Fibroblast of pulmonary artery (primary cell): ENCODE results near the gene CYS1.
A peak's percentile ranks its signal among the peaks of the same experiment; 100 is the strongest.

Experiments used
- DNase-seq: peaks from one replicate; pipeline ENCODE4 v3.0.0-alpha.2; 2010; ENCODE audit warnings: low read depth
- H3K4me3 ChIP-seq: replicated peaks from 2 replicates; pipeline ENCODE4 v1.5.1; 2011; ENCODE audit warnings: low read depth, mild to moderate bottlenecking, control low read depth, low read length, moderate library complexity
- TF ChIP-seq, protein P1 (sequence below): IDR thresholded peaks from 2 replicates; pipeline ENCODE4 v1.5.1; 2011; ENCODE audit warnings: mild to moderate bottlenecking, control low read depth, low read length, inconsistent platforms; ENCODE audit errors: missing control alignments

CYS1 gene

DNA sequence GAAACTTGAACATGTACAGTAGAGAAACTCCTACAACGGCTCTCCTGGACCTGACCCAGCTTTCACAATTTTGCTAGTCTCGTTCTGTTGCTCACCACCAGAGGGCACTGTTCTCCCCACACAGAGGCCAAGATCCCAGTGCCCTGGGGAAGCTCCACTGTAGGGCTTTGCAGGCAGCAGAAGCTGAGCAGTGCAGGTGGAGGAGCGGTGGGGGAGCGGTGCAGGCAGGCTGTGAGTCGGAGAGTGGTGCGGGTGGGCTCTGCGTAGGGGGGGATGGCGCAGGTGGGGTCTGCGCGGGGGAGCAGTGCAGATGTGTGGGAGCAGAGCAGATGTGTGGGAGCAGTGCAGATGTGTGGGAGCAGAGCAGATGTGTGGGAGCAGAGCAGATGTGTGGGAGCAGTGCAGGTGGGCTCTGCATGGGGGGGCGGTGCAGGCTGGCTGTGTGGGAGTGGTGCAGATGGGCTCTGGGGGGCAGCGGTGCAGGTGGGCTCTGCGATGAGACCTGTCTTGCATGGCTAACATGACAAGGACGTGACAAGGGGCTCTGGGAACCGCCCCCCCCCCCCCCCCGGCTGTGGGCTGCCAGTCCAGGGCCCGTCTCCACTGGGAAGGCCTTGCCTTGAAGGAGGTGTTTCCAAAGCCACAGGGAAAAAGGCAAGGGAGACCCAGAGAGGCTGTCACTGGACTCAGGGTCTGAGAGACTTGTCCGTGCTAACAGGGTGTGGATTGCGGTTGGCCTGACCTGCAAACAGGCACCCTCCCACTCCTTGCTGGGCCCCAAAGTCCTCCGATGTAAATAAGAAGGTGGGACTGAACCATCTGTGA is 7.3 kb downstream of the CYS1 start:
- DNase-seq: peak; percentile 91
- TF ChIP-seq, protein P1, sequence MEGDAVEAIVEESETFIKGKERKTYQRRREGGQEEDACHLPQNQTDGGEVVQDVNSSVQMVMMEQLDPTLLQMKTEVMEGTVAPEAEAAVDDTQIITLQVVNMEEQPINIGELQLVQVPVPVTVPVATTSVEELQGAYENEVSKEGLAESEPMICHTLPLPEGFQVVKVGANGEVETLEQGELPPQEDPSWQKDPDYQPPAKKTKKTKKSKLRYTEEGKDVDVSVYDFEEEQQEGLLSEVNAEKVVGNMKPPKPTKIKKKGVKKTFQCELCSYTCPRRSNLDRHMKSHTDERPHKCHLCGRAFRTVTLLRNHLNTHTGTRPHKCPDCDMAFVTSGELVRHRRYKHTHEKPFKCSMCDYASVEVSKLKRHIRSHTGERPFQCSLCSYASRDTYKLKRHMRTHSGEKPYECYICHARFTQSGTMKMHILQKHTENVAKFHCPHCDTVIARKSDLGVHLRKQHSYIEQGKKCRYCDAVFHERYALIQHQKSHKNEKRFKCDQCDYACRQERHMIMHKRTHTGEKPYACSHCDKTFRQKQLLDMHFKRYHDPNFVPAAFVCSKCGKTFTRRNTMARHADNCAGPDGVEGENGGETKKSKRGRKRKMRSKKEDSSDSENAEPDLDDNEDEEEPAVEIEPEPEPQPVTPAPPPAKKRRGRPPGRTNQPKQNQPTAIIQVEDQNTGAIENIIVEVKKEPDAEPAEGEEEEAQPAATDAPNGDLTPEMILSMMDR: peak; percentile 93
- no peak overlapping the region for H3K4me3 ChIP-seq

DNA sequence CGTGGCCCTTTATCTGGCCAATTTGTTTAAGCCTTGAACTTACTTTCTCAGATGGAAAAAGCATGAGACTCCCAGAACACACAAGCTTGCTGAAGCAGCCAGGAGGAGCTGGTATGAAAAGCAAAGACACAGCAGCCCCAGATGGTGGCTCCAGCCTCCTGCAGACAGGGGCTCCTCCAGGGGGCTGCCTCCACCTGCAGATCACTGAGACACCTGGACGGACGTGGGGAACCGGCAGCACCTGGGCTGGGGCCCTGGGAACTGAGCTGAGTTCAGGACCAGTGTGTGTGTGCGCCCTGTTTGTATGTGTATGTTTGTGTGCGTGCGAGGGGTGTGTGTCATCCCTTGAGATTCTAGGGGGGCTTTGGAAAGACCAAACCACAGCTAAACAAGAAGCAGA is 8.6 kb downstream of the CYS1 start:
- TF ChIP-seq, protein P1: no peak
- DNase-seq: no peak
- H3K4me3 ChIP-seq: no peak overlapping the region

DNA sequence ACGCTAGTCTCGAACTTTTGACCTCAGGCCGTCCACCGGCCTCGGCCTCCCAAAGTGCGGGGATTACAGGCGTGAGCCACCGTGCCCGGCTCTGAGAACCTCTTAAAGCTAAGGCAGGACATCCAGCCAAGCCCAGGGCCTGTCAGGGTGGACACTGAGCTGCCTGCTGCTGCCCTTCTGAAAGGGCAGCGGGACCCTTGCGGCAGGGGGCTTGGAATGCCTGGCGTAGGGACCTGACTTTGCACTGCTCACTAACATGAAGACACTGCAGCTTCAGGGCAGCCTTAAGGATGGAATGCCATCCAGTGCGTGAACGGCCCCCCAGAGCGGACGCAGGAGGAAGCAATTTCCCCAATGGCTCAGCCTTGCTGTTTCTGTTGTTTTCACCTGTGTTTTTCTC is 9.0 kb downstream of the CYS1 start:
- TF ChIP-seq, protein P1: no peak
- no peak overlapping the region for H3K4me3 ChIP-seq
- no peak for DNase-seq

DNA sequence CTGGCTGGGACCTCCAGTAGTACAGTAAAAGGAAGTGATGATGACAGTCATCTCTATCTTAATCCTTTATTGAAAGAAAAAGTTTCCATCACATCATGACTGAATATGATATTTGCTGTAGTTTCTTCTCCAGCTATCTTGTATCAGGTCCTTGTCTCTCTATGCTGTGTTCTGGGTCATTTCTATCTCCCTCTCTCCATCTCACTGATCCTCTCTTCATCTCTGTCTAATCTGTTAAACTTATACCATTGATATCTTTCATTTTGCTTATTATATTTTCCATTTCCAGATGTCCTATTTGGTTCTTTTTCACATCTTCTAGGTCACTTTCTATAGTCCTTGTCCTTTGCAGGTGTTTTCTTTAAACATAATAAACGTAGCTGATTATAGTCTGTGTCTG is 12.3 kb downstream of the CYS1 start:
- no peak overlapping the region for H3K4me3 ChIP-seq

DNA sequence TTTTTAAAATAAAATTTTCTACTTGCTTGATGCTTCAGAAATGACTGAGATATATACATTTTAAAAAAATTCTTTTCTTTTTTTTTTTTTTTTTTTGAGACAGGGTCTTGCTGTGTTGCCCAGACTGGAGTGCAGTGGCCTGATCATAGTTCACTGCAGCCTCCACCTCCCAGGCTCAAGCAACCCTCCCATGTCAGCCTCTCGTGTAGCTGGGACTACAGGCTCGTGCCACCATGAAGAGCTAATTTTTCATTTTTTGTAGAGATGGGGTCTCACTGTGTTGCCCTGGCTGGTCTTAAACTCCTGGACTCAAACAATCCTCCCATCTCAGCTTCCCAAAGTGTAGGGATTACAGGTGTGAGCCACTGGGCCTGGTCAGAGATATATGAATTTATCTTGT is 12.9 kb downstream of the CYS1 start:
- TF ChIP-seq, protein P1: no peak
- H3K4me3 ChIP-seq: no peak overlapping the region
- no peak for DNase-seq

More for the DNA sequence above, 12.3 kb downstream of the CYS1 start:
- TF ChIP-seq, protein P1: no peak
- DNase-seq: no peak

DNA sequence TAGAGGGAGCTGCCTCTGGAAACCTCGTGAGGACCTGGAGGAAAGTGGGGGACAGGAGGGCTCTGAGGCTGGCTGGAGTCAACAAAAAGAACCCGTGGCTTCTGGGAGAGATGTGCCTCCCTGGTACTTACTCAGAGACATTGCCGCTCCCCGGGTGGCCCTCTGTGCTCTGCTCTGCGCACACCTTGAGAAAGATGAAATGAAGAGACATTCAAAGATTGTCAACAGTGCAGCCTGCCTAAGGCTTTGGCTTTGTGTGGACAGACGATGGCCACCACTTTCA is 14.5 kb downstream of the CYS1 start:
- DNase-seq: no peak
- no peak overlapping the region for H3K4me3 ChIP-seq
- TF ChIP-seq, protein P1: no peak
